ENCODE data around the gene EVI5. TPM values are rescaled to one million over a fixed set of nuclear protein-coding genes. Genes with fewer than 3 reads are reported as not detected.
A peak's percentile ranks its signal among the peaks of the same experiment; 100 is the strongest.

Gene EVI5
- total RNA-seq = 77.7 TPM

GRCh38 chr1:92784639-92785500 lies at the start of gene EVI5:
Gene EVI5, minus strand, starts transcription at chr1:92785108. Its CDS starts 48,562 bp downstream, at chr1:92736546.
- DNase-seq (ENCODE audit: low spot score) (peak; percentile 94), ATAC-seq (peak; percentile 99)
- intact Hi-C loops (cut with DNase I) = no loop called here

GRCh38 chr1:92834617-92835016 lies 49.7 kb upstream of the EVI5 start:
- DNase-seq (ENCODE audit: low spot score) (no peak), ATAC-seq (no peak)
- intact Hi-C loops (cut with DNase I) = no loop called here

DNA sequence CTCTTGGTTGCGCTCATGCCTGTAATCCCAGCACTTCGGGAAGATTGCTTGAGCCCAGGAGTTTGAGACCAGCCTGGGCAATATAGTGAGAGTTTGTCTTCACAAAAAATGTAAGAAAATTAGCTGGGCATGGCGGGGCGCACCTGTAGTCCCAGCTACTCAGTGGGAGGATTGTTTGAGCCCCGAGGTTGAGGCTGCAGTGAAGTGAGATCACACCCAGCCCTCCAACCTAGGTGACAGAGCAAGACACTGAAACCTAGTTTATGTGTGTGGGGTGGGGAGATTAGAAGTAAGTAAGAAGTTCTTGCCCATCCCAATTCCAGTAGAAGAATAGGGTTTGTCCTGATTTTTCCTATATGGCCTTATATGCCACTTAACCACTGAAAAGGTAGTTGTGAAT lies 48.9 kb upstream of the EVI5 start:
- DNase-seq (ENCODE audit: low spot score) (no peak), ATAC-seq (no peak)
- intact Hi-C loops (cut with DNase I) = no loop called here

- intact Hi-C loops (cut with DNase I) = no loop called here
- peak; percentile 4 for ATAC-seq
- DNase-seq (ENCODE audit: low spot score) = no peak
Observed at GRCh38 chr1:92832537-92833114, 47.7 kb upstream of the EVI5 start.

- ATAC-seq = peak; percentile 99
- intact Hi-C loops (cut with DNase I) = no loop called here
- DNase-seq (ENCODE audit: low spot score) = peak; percentile 99
Observed at GRCh38 chr1:92831762-92832536, 47.0 kb upstream of the EVI5 start, which contains the start of gene RPL5. Gene RPL5, plus strand, starts transcription at chr1:92832040. Its CDS starts 75 bp downstream, at chr1:92832115.

- intact Hi-C loops (cut with DNase I) = no loop called here
- ATAC-seq (peak; percentile 3), DNase-seq (ENCODE audit: low spot score) (no peak)
Observed at GRCh38 chr1:92831368-92831761, 46.5 kb upstream of the EVI5 start.

DNA sequence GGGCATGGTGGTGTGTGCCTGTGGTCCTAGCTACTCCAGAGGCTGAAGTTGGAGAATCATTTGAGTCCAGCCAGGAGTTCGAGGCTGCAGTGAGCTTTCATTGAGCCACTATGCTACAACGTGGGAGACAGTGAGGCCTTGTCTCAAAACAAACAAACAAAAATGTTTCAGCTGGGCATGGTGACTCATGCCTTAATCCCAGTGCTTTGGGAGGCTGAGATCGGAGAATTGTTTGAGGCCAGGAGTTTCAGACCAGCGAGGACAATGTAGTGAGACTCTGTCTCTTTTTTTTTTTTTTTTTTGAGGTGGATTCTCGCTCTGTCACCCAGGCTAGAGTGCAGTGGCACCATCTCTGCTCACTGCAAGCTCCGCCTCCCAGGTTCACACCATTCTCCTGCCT lies 41.9 kb upstream of the EVI5 start:
- no peak for ATAC-seq
- intact Hi-C loops (cut with DNase I) = no loop called here
- DNase-seq (ENCODE audit: low spot score) = no peak

DNA sequence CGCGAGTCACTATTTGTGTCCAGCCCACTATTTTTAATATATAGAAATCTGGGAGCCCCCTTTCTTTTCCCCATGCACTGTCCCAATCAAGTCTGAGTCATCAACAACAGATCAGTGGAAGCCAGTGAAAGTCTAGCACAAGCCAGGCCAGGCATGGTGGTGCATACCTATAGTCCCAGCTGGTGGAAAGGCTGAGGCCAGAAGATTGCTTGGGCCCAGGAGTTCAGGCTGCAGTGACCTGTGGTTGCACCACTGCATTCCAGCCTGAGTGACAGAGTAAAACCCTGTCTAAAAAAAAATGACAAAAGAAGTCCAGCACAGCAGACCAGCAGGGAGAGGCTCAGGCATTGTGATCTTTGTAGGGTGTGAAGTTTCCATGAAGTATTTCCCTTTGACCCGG lies 38.0 kb upstream of the EVI5 start:
- no peak for DNase-seq (ENCODE audit: low spot score)
- no peak for ATAC-seq
- intact Hi-C loops (cut with DNase I) = no loop called here

- no peak for ATAC-seq
- DNase-seq (ENCODE audit: low spot score) = no peak
- intact Hi-C loops (cut with DNase I) = no loop called here
Observed at GRCh38 chr1:92820551-92820950, 35.6 kb upstream of the EVI5 start.

- intact Hi-C loops (cut with DNase I) = no loop called here
- no peak for ATAC-seq
- DNase-seq (ENCODE audit: low spot score) = no peak
Observed at GRCh38 chr1:92820024-92820423, 35.1 kb upstream of the EVI5 start.

- intact Hi-C loops (cut with DNase I) = no loop called here
- no peak for DNase-seq (ENCODE audit: low spot score)
- ATAC-seq = no peak
Observed at GRCh38 chr1:92817986-92818764, 33.3 kb upstream of the EVI5 start.

DNA sequence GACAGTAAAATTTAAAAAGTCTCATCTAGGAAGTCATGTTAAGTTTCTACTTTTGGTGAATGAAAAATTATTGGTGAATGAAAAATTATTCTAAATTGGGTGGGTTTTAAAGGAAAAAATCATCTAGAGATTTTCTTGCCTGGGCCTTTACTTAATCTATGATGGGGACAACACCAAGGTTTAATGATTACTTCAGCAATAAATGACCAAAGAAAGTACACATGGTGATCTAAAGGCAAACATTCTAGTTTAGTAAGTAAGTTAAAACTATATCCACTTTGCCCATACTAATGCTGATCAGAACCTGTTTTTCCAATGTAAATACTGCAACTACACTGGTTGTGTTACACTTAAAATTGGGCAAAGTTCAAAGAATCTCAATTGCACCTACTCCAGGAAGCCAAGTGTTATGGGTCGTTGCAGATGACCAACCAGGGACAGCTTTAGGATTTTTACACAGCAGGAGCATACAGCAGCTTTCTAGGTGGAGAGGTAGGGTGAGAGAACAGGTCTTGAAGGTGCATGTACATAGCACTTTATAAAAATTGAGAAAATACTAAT lies 32.3 kb upstream of the EVI5 start:
- intact Hi-C loops (cut with DNase I) = no loop called here
- DNase-seq (ENCODE audit: low spot score) (no peak), ATAC-seq (no peak)

DNA sequence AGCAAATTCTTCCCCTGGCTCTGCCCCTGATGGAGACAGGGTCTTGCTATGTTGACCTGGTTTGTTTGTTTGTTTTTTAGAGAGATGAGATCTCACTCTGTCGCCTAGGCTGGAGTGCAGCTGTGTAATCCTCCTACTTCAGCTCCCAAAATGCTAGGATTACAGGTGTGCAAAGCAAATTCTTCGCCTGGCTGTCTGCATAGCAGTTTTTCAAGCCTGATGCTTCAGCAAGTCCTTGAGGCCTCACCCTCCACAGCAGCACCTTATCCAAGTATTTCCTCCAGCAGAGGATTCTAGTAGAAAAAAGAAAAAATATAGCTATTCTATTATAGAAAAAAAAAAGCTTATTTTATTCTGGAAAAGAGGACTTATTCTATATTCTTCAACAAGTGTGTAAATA lies 31.8 kb upstream of the EVI5 start:
- ATAC-seq = no peak
- intact Hi-C loops (cut with DNase I) = no loop called here
- no peak for DNase-seq (ENCODE audit: low spot score)

DNA sequence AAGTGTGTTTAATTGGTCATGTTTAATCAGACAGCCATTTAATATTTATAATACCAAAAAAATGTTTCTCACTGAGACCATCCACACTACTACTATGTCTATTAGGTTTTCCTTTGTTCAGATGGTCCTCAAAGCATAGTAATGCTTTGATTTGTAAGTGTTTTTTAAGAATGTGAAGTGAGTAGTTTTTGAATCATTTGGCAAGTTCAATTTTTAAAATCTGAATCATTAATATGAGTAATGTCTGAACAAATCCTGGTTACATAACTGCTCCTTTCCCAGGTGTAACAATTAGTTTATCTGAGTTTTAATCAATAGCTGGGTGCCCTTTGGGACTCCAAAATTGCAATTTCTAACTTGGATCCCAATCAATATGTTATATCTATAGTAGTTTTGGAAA lies 23.5 kb upstream of the EVI5 start:
- intact Hi-C loops (cut with DNase I) = no loop called here
- no peak for DNase-seq (ENCODE audit: low spot score)
- no peak for ATAC-seq

DNA sequence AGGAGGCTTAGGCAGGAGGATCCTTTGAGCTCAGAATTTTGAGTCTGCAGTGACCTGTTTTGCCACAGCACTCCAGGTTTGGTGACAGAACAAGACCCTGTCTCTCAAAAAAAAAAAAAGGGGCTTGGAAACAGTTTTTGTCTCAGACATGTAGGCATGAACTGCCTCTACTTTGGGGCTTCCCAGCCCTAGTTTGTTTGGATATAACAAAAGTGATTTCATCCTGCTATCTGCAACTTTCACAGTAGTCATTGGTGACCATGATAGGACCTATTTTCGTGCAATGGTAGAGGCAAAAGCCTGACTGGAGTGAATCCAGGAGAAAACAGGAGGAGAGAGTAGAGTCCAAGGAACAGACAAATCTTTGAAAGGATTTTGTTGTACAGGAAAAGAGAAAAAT lies 20.3 kb upstream of the EVI5 start:
- intact Hi-C loops (cut with DNase I) = no loop called here
- DNase-seq (ENCODE audit: low spot score) (no peak), ATAC-seq (no peak)

DNA sequence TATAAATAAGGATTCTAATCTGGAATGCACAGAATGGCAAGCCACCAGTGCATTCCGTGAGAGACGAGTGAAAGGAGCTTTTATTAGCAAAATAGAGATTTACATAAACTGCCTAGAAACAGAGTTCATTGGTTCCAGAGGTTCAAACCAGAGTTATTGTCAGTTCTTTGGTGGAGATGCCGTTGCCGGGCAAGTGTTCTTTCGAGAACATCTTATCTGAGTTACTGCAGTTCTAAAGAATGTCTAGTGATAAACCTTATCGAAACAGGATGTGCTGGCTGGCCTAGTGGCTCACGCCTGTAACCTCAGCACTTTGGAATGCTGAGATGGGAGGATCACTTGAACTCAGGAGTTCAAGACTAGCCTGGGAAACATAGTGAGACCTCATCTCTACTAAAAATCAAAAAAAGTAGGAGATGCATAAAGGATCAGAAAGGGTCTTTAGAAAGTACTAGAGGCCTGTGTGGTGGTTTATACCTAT lies 19.9 kb upstream of the EVI5 start:
- DNase-seq (ENCODE audit: low spot score) (peak; percentile 64), ATAC-seq (peak; percentile 89)
- intact Hi-C loops (cut with DNase I) = no loop called here

- ATAC-seq (no peak), DNase-seq (ENCODE audit: low spot score) (no peak)
- intact Hi-C loops (cut with DNase I) = no loop called here
Observed at GRCh38 chr1:92803140-92803887, 18.4 kb upstream of the EVI5 start.

- DNase-seq (ENCODE audit: low spot score) = no peak
- intact Hi-C loops (cut with DNase I) = no loop called here
- ATAC-seq = no peak
Observed at GRCh38 chr1:92797961-92798360, 13.1 kb upstream of the EVI5 start.

All from sciatic nerve (tissue), 2 donors.